Endothelial cell of umbilical vein (primary cell): ENCODE measurements around the gene NAP1L4. TPM values are rescaled to one million over a fixed set of nuclear protein-coding genes. Genes with fewer than 3 reads are reported as not detected.
A peak's percentile ranks its signal among the peaks of the same experiment; 100 is the strongest.

Source experiments
- BruUV-seq: library from RNA; stranded (reverse); fragments of 400-500 nt; replicated peaks from 2 replicates; lab custom pipeline; 2021; lab: Mats Ljungman, UMichigan
- CTCF ChIA-PET: fragments of 300-600, 350-600 bp; sonication (Branson Sonifier 250); formaldehyde crosslinking; loops from one replicate; lab custom pipeline; 2021; ENCODE audit warnings: antibody characterized with exemption, inconsistent platforms; lab: Charles Lee
- POLR2A ChIA-PET: fragments of 300-600, 350-600 bp; sonication (Branson Sonifier 250); formaldehyde crosslinking; loops from one replicate; lab custom pipeline; 2021; ENCODE audit warnings: antibody characterized with exemption, inconsistent platforms; lab: Charles Lee
- DNase-seq: peaks from one replicate; pipeline ENCODE4 v3.0.0-alpha.2; 2011; ENCODE audit warnings: low read depth, low spot score
- FAIRE-seq: peaks from 2 replicates; lab custom pipeline; 2011; peaks lifted over from hg19 to GRCh38; lab: Jason Lieb, UNC
- H2AFZ ChIP-seq: 2 replicates; pipeline ENCODE4 v1.6.0; 2012; ENCODE audit warnings: low read depth, low read length, control low read depth, inconsistent platforms
- H3K27ac ChIP-seq: 2 replicates; pipeline ENCODE4 v1.5.1; 2011; ENCODE audit warnings: low read depth, mild to moderate bottlenecking, control low read depth, low read length, moderate library complexity; ENCODE audit not compliant: insufficient read depth
- H3K27me3 ChIP-seq, 2 experiments: 2 replicates each; pipeline versions ENCODE4 v1.6.0 to v1.6.1; 2011; ENCODE audit warnings: low read length in 2 of 2, mixed read lengths in 1 of 2; ENCODE audit not compliant: control insufficient read depth in 2 of 2, insufficient read depth in 2 of 2
- H3K36me3 ChIP-seq, 2 experiments: 2 replicates in 1 of 2; 3 replicates in 1 of 2; pipeline ENCODE4 v1.5.1; 2011; ENCODE audit warnings: low read length in 2 of 2, mild to moderate bottlenecking in 1 of 2, moderate library complexity in 1 of 2; ENCODE audit not compliant: control insufficient read depth in 2 of 2, insufficient read depth in 2 of 2; ENCODE audit errors: extremely low read depth in 1 of 2
- H3K4me1 ChIP-seq: 3 replicates; pipeline ENCODE4 v1.5.1; 2011; ENCODE audit warnings: mild to moderate bottlenecking, low read length; ENCODE audit not compliant: control insufficient read depth, insufficient read depth; ENCODE audit errors: extremely low read depth
- H3K4me2 ChIP-seq: 2 replicates; pipeline ENCODE4 v1.6.1; 2011; ENCODE audit warnings: low read length, control low read depth, mixed read lengths; ENCODE audit not compliant: insufficient read depth
- H3K4me3 ChIP-seq, 3 experiments: fragments of 200-600 bp in 1 of 3; sonication (generic), shearing (Covaris generic) in 1 of 3; replicated peaks in 1 of 3; 2 replicates each; pipeline ENCODE4 v1.5.1; 2011 to 2016; ENCODE audit warnings: control low read depth in 3 of 3, low read length in 3 of 3, mild to moderate bottlenecking in 2 of 3, inconsistent platforms in 1 of 3, low read depth in 1 of 3, moderate library complexity in 1 of 3; ENCODE audit not compliant: insufficient read depth in 1 of 3
- H3K79me2 ChIP-seq: 2 replicates; pipeline ENCODE4 v1.6.0; 2012; ENCODE audit warnings: low read length, inconsistent platforms; ENCODE audit not compliant: control insufficient read depth, insufficient read depth
- H3K9ac ChIP-seq: replicated peaks from 2 replicates; pipeline ENCODE3; 2011; ENCODE audit warnings: low read length, control low read depth; ENCODE audit not compliant: insufficient read depth; ENCODE audit errors: extremely low read depth
- H3K9me1 ChIP-seq: replicated peaks from 3 replicates; pipeline ENCODE4 v1.6.0; 2011; ENCODE audit warnings: mild to moderate bottlenecking, low read length; ENCODE audit not compliant: control insufficient read depth, insufficient read depth; ENCODE audit errors: extremely low read depth
- H3K9me3 ChIP-seq: replicated peaks from 2 replicates; pipeline ENCODE4 v1.5.1; 2012; ENCODE audit warnings: low read length, inconsistent platforms; ENCODE audit not compliant: control insufficient read depth, insufficient read depth
- H4K20me1 ChIP-seq: replicated peaks from 2 replicates; pipeline ENCODE3; 2011; ENCODE audit warnings: mild to moderate bottlenecking, low read length; ENCODE audit not compliant: control insufficient read depth, insufficient read depth; ENCODE audit errors: extremely low read depth
- CTCF ChIP-seq, 2 donors: IDR thresholded peaks; 1 replicate in 1 of 2; 2 replicates in 1 of 2; pipeline ENCODE4 v1.5.1; 2011; ENCODE audit warnings: low read length in 2 of 2, mild to moderate bottlenecking in 2 of 2, moderate library complexity in 2 of 2, control low read depth in 1 of 2, inconsistent platforms in 1 of 2, low read depth in 1 of 2; ENCODE audit not compliant: insufficient read depth in 1 of 2; ENCODE audit errors: extremely low read depth in 1 of 2
- EZH2 ChIP-seq: IDR thresholded peaks from 2 replicates; pipeline ENCODE4 v1.6.1; 2012; ENCODE audit warnings: borderline replicate concordance, low read depth, mild to moderate bottlenecking, moderate library complexity, low read length, inconsistent platforms; ENCODE audit not compliant: severe bottlenecking
- FOS ChIP-seq: IDR thresholded peaks from 2 replicates; pipeline ENCODE4 v1.6.1; 2011; ENCODE audit warnings: mild to moderate bottlenecking, low read length, moderate library complexity, borderline replicate concordance; ENCODE audit not compliant: insufficient read depth
- GATA2 ChIP-seq: IDR thresholded peaks from 2 replicates; pipeline ENCODE4 v1.7.0; 2011; ENCODE audit warnings: low read depth, mild to moderate bottlenecking, moderate library complexity, mixed read lengths, low read length; ENCODE audit not compliant: insufficient read length, insufficient read depth
- JUN ChIP-seq: IDR thresholded peaks from 2 replicates; pipeline ENCODE4 v1.6.1; 2011; ENCODE audit warnings: borderline replicate concordance, low read depth; ENCODE audit not compliant: insufficient read length, insufficient read depth
- MAX ChIP-seq: IDR thresholded peaks from 2 replicates; pipeline ENCODE4 v1.6.1; 2011; ENCODE audit not compliant: insufficient read depth, insufficient read length
- MYC ChIP-seq: IDR thresholded peaks from one replicate; pipeline ENCODE4 v1.6.1; 2011; ENCODE audit warnings: mild to moderate bottlenecking, low read depth, low read length
- POLR2A ChIP-seq: IDR thresholded peaks from 2 replicates; pipeline ENCODE4 v1.6.1; 2012; ENCODE audit warnings: low read depth, mild to moderate bottlenecking, control low read depth, low read length
- POLR2AphosphoS5 ChIP-seq: IDR thresholded peaks from 2 replicates; pipeline ENCODE4 v1.6.1; 2012; ENCODE audit warnings: low read depth, mild to moderate bottlenecking, control low read depth, low read length, moderate library complexity; ENCODE audit not compliant: insufficient read depth
- dilution Hi-C: fragments of 300-500 bp; cut with MboI; formaldehyde crosslinking; loops from one replicate; pipeline ENCODE4 v1.15.0; 2019; ENCODE audit warnings: low sequenced_read_pairs; ENCODE audit not compliant: extremely low pct_ligation_motif_present
- intact Hi-C: fragments of 100-400 bp; cut with micrococcal nuclease; formaldehyde crosslinking; loops from one replicate; pipeline ENCODE4 v1.10.0; 2022
- polyA plus RNA-seq, 4 experiments: library from polyadenylated mRNA; depleted of rRNA in 3 of 4; stranded (reverse) in 3 of 4; unstranded in 1 of 4; fragments of >200 nt; gene quantifications; 2 replicates each; pipeline versions ENCODE4 v1.2.1 to v1.2.3, GENCODE V29; 2011 to 2012; ENCODE audit warnings: missing spikeins in 1 of 4
- total RNA-seq: library from RNA; stranded (reverse); gene quantifications from 2 replicates; pipeline ENCODE4 v1.2.3, GENCODE V29; 2021

NAP1L4 gene
- total and polyA plus RNA-seq, 2 donors (not counting 3 experiments of a cell fraction or from before 2014, with no cell fraction given), result 100.0 to 177 TPM

- Histone ChIP-seq H3K79me2 (peaks cover 60% of the 10 kb centered on the region), H3K27ac (peak overlapping the region; percentile 64), H3K9me3 (no peaks in the 10 kb centered on the region), H3K9ac (peak overlapping the region; percentile 85), H3K4me2 (peak overlapping the region; percentile 95), H3K4me3 (peak overlapping the region; percentile 64 to 97 (median 95)), H3K36me3 (no peaks in the 10 kb centered on the region), H4K20me1 (peaks cover 4% of the 10 kb centered on the region), H3K4me1 (peaks cover 33% of the 10 kb centered on the region), H3K9me1 (no peaks in the 10 kb centered on the region), H2AFZ (no peak overlapping the region), H3K27me3 (no peaks in the 10 kb centered on the region)
- TF ChIP-seq MYC, result no peak
- TF ChIP-seq POLR2AphosphoS5, result no peak
- no peak for TF ChIP-seq CTCF (IDR thresholded peaks at IDR 0.05; ENCODE audit: extremely low read depth in 1 of 2, insufficient read depth in 1 of 2, low read depth in 1 of 2, low read length in 2 of 2)
- TF ChIP-seq FOS, result no peak
- no peak for TF ChIP-seq GATA2
- no peak for TF ChIP-seq EZH2
- TF ChIP-seq JUN, result no peak
- no peak for TF ChIP-seq POLR2A
- no peak for TF ChIP-seq MAX
- intact Hi-C loops, result loop anchor here (2.0 to 10.0 kb wide), 2 partner anchors 40 to 456 kb away; no protein-coding TSS in a partner anchor
- DNase-seq, result peak; percentile 45
- POLR2A ChIA-PET, result interaction anchor here (1.6 kb wide), 1 partner anchor 62 kb away, joined by 4 read pairs; the partner anchor contains the start of gene PHLDA2
- dilution Hi-C loops, result no loop called here
- peak; percentile 38 for FAIRE-seq
- CTCF ChIA-PET, result interaction anchor here (0.9 to 2.0 kb wide), 8 partner anchors 10 to 458 kb away, joined by 3 to 9 read pairs (median 4); partner anchors contain the start of gene PHLDA2
- BruUV-seq, result TSS peak; percentile 25
These were observed 1.3 kb downstream of the NAP1L4 start for GRCh38 chr11:2990617-2991451.
